Measurements from ENCODE around the gene C2orf69. TPM values are rescaled to one million over a fixed set of nuclear protein-coding genes. Genes with fewer than 3 reads are reported as not detected.
"Not testable (repeated sequence)": the region's sequence is repeated elsewhere in the genome, so short reads cannot be mapped to it uniquely, and the experiment has no call there.

C2orf69 gene
- total and polyA plus RNA-seq, 2 donors: 4.5 to 10.0 TPM

DNA sequence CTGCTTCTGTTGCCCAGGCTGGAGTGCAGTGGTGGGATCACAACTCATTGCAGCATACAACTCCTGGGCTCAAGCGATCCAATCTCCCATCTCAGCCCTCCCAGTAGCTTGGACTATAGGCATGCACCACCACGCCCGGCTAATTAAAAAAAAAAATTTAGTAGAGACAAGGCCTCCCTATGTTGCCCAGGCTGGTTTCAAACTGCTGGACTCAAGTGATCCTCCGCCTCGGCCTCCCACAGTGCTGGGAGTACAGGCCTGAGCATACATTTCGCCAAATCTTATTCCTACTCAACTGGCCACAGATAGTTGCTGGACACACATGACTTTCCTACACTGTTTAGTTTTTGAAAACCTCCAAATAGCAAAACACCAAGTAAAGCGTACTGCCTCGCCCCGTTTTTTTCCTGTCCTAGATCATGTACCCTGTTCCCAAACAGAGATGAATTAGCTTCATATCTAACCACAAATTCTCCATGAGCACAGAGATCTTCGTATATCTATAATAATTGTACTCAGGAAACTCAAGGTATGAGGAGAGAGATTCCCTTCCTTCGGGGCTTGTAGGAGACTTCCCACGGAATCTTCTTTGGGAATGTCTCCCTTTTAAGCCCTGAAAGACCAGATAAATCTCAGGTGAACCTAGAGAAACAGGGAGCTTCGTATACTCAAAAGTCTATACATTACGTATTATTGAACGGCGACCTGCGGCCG lies 598 bp upstream of the C2orf69 start:
- Histone ChIP-seq H3K4me1 (ENCODE audit: control insufficient read depth in 2 of 2, insufficient read depth in 2 of 2, low read length in 2 of 2) (peaks cover 6 to 15% of the 10 kb centered on the region in 2 donors), H3K4me3 (ENCODE audit: low read length in 2 of 2) (peak overlapping the region; percentile 92 to 93), H3K27me3 (ENCODE audit: control insufficient read depth in 2 of 2, insufficient read depth in 1 of 2, low read length in 1 of 2) (no peaks in the 10 kb centered on the region), H3K36me3 (ENCODE audit: control insufficient read depth in 2 of 2, insufficient read depth in 2 of 2, low read length in 1 of 2) (peaks cover 0 to 5% of the 10 kb centered on the region in 2 donors), H3K9me3 (ENCODE audit: control insufficient read depth in 2 of 2, insufficient read depth in 1 of 2, low read length in 1 of 2) (peaks cover 0 to 3% of the 10 kb centered on the region in 2 donors), H3K27ac (ENCODE audit: low read depth in 1 of 2, low read length in 1 of 2) (peak overlapping the region in 1 of 2 donors; percentile 27)
- DNase-seq (ENCODE audit: low read depth in 6 of 9, low spot score in 9 of 9): peak in 2 of 9 donors; percentile 13
- WGBS: 41% methylated on average over 18 of the region's 18 CpGs

DNA sequence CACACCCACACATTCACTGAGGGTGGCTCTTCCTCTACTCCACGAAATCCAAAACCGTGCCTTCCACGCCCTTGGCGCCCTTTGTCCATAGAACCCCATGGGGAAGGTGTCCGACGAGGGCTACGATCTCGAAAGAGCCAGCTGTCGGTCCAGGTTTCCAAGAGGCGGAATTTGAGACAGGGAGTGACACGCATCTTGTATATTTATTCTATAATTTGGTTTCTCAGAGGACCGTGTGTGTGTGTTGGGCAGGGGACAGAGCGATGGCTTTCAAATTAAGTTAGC lies 726 bp downstream of the C2orf69 start:
- H3K27ac ChIP-seq (ENCODE audit: low read depth in 1 of 2, low read length in 1 of 2): peak overlapping the region; percentile 93 to 95
- peaks cover 5 to 8% of the 10 kb centered on the region in 2 donors for H3K9me3 ChIP-seq (ENCODE audit: control insufficient read depth in 2 of 2, insufficient read depth in 1 of 2, low read length in 1 of 2)
- DNase-seq (ENCODE audit: low read depth in 6 of 9, low spot score in 9 of 9): peak in 4 of 9 donors; percentile 11 to 42 (median 26)
- H3K4me3 ChIP-seq (ENCODE audit: low read length in 2 of 2): peak overlapping the region; percentile 92 to 93
- no peaks in the 10 kb centered on the region for H3K27me3 ChIP-seq (ENCODE audit: control insufficient read depth in 2 of 2, insufficient read depth in 1 of 2, low read length in 1 of 2)
- under 1% methylated on average over 13 of the region's 13 CpGs for WGBS
- H3K36me3 ChIP-seq (ENCODE audit: control insufficient read depth in 2 of 2, insufficient read depth in 2 of 2, low read length in 1 of 2): peaks cover 9 to 16% of the 10 kb centered on the region in 2 donors
- peaks cover 6 to 15% of the 10 kb centered on the region in 2 donors for H3K4me1 ChIP-seq (ENCODE audit: control insufficient read depth in 2 of 2, insufficient read depth in 2 of 2, low read length in 2 of 2)

DNA sequence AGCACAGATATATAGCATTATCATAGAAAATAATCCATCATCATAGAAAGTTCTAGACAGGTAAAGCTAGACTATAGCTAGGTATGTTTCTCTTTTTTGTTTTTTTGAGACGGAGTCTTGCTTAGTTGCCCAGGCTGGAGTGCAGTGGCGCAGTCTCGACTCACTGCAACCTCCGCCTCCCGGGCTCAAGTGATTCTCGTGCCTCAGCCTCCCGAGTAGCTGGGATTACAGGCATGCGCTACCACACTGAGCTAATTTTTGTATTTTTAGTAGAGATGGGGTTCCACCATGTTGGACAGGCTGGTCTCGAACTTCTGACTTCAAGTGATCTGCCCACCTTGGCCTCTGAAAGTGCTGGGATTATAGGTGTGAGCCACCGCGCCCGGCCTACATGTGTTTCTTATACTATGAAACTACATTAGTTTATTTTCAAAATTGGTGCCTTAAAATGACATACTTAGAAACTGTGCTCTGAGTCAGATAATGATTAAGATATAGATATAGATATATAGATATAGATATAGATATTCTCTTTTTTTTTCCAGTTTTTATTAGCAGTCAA lies 1.5 kb downstream of the C2orf69 start:
- not testable (repeated sequence) for H3K27me3 ChIP-seq (ENCODE audit: control insufficient read depth in 2 of 2, insufficient read depth in 1 of 2, low read length in 1 of 2)

DNA sequence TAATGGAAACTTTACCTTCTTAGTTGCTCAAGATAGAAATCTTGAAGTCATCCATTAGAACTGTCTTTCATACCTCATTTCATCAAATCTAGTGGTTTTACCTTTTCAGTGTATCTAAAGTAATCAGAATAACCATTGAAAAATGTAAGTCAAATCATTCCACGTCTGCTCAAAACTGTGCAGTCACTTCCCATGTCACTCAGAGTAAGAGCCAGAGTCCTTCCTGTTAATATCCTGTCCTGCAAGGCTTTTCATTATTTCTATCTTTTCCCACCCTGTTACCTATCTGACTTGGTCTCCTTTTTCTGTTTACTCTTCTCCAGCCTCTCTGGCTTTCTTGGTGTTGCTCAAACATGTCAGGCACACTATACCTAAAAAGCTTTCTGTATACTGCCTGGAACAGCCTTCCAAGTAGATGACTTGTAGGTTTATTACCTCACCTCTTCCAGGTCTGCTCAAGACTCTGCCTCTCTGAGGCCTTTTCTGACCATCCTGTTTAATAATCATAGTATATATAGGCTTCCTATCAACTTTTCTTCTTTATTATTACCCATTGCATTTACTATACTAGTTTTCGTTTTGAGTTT lies 3.4 kb downstream of the C2orf69 start:
- Histone ChIP-seq H3K9me3 (ENCODE audit: control insufficient read depth in 2 of 2, insufficient read depth in 1 of 2, low read length in 1 of 2) (peaks cover 7 to 17% of the 10 kb centered on the region in 2 donors), H3K36me3 (ENCODE audit: control insufficient read depth in 2 of 2, insufficient read depth in 2 of 2, low read length in 1 of 2) (peaks cover 22 to 30% of the 10 kb centered on the region in 2 donors), H3K4me1 (ENCODE audit: control insufficient read depth in 2 of 2, insufficient read depth in 2 of 2, low read length in 2 of 2) (peaks cover 6 to 15% of the 10 kb centered on the region in 2 donors), H3K27ac (ENCODE audit: low read depth in 1 of 2, low read length in 1 of 2) (no peak overlapping the region), H3K4me3 (ENCODE audit: low read length in 2 of 2) (no peak overlapping the region), H3K27me3 (ENCODE audit: control insufficient read depth in 2 of 2, insufficient read depth in 1 of 2, low read length in 1 of 2) (no peaks in the 10 kb centered on the region)
- WGBS: 76% methylated on average over 2 of the region's 2 CpGs
- DNase-seq (ENCODE audit: low read depth in 6 of 9, low spot score in 9 of 9): no peak

More for the DNA sequence above, 1.5 kb downstream of the C2orf69 start:
- DNase-seq (ENCODE audit: low read depth in 6 of 9, low spot score in 9 of 9); H3K27ac ChIP-seq (ENCODE audit: low read depth in 1 of 2, low read length in 1 of 2): not testable (repeated sequence)
- 95% methylated on average over 12 of the region's 12 CpGs for WGBS
- H3K4me1 ChIP-seq (ENCODE audit: control insufficient read depth in 2 of 2, insufficient read depth in 2 of 2, low read length in 2 of 2): peaks cover 6 to 15% of the 10 kb centered on the region in 2 donors
- peaks cover 15 to 20% of the 10 kb centered on the region in 2 donors for H3K36me3 ChIP-seq (ENCODE audit: control insufficient read depth in 2 of 2, insufficient read depth in 2 of 2, low read length in 1 of 2)
- peaks cover 7 to 16% of the 10 kb centered on the region in 2 donors for H3K9me3 ChIP-seq (ENCODE audit: control insufficient read depth in 2 of 2, insufficient read depth in 1 of 2, low read length in 1 of 2)
- peak overlapping the region; percentile 92 to 93 for H3K4me3 ChIP-seq (ENCODE audit: low read length in 2 of 2)

DNA sequence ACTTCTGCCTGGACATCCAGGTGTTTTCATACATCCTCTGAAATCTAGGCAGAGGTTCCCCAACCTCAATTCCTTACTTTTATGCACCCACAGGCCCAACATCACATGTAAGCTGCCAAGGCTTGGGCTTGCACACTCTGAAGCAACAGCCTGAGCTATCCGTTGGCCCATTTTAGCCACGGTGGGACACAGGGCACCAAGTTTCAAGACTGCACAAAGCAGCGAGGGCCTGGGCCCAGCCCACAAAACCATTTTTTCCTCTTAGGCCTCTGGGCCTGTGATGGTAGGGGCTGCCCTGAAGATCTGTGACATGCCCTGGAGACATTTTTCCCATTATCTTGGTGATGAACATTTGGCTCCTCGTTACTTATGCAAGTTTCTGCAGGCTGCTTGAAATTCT lies 5.9 kb downstream of the C2orf69 start:
- no peak overlapping the region for H3K4me3 ChIP-seq (ENCODE audit: low read length in 2 of 2)
- peaks cover 0 to 6% of the 10 kb centered on the region in 2 donors for H3K4me1 ChIP-seq (ENCODE audit: control insufficient read depth in 2 of 2, insufficient read depth in 2 of 2, low read length in 2 of 2)
- DNase-seq (ENCODE audit: low read depth in 6 of 9, low spot score in 9 of 9): no peak
- no peaks in the 10 kb centered on the region for H3K27me3 ChIP-seq (ENCODE audit: control insufficient read depth in 2 of 2, insufficient read depth in 1 of 2, low read length in 1 of 2)
- 87% methylated on average over 4 of the region's 4 CpGs for WGBS
- H3K9me3 ChIP-seq (ENCODE audit: control insufficient read depth in 2 of 2, insufficient read depth in 1 of 2, low read length in 1 of 2): peaks cover 7 to 14% of the 10 kb centered on the region in 2 donors
- no peak overlapping the region for H3K27ac ChIP-seq (ENCODE audit: low read depth in 1 of 2, low read length in 1 of 2)
- peaks cover 24 to 34% of the 10 kb centered on the region in 2 donors for H3K36me3 ChIP-seq (ENCODE audit: control insufficient read depth in 2 of 2, insufficient read depth in 2 of 2, low read length in 1 of 2)

DNA sequence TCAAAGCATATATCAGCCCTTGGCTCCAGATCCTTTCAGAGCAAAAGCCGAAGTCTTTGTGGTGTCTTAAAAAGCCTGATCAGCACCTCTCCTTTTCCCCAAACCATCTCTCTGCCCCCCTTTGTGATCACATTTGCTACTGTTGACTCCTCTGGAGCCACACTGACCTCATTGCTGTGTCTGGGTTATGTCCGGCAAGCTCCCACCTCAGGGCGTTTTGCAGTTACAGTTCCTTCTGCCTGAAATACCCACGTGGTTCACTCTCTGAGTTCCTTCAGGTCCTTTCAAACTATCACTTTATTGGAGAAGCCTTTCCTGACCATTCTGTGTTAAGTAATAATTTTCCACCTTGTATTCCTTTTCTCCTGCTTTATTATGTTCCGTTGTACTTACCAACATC lies 11.8 kb downstream of the C2orf69 start:
- no peak for DNase-seq (ENCODE audit: low read depth in 6 of 9, low spot score in 9 of 9)
- no peak overlapping the region for H3K4me3 ChIP-seq (ENCODE audit: low read length in 2 of 2)
- peaks cover 9 to 24% of the 10 kb centered on the region in 2 donors for H3K36me3 ChIP-seq (ENCODE audit: control insufficient read depth in 2 of 2, insufficient read depth in 2 of 2, low read length in 1 of 2)
- no peaks in the 10 kb centered on the region for H3K4me1 ChIP-seq (ENCODE audit: control insufficient read depth in 2 of 2, insufficient read depth in 2 of 2, low read length in 2 of 2)
- H3K9me3 ChIP-seq (ENCODE audit: control insufficient read depth in 2 of 2, insufficient read depth in 1 of 2, low read length in 1 of 2): no peaks in the 10 kb centered on the region
- H3K27ac ChIP-seq (ENCODE audit: low read depth in 1 of 2, low read length in 1 of 2): no peak overlapping the region
- 87% methylated on average over 5 of the region's 5 CpGs for WGBS
- H3K27me3 ChIP-seq (ENCODE audit: control insufficient read depth in 2 of 2, insufficient read depth in 1 of 2, low read length in 1 of 2): no peaks in the 10 kb centered on the region

DNA sequence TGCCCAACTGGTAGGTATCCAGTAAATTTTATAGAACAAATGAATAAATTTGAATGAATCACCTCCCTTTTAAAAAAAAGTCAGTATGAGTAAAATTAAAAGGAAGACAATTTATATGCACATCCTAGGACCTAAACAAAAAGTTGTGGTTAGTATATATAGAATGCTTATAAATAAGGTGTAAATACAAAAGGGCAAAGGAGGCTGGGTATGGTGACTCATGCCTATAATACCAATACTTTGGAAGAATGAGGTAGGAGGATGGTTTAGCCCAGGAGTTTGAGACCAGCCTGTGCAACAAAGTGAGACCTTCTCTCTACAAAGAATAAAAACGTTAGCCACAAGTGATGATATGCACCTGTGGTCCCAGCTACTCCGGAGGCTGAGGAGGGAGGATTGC lies 12.8 kb downstream of the C2orf69 start:
- no peak for DNase-seq (ENCODE audit: low read depth in 6 of 9, low spot score in 9 of 9)
- no peak overlapping the region for H3K4me3 ChIP-seq (ENCODE audit: low read length in 2 of 2)
- WGBS: 95% methylated on average over 2 of the region's 2 CpGs

DNA sequence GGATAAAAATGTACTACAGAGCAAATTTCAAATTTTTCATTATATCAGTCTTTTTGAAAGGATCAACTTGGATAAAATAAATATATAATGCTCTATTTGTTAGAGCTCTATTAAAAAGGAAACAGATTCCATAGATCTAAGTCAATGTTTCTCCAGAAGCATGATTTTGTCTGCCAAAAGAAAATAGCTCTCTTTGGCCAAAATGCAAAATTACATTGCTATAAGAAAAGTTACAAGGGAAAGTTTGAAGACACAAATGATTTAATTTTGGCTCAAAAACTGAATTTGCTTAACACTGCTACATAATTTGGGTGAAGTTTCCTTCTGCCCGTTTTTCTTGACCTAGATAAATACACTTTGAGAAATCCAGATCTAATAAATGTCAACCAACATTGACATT lies 15.7 kb downstream of the C2orf69 start:
- Histone ChIP-seq H3K9me3 (ENCODE audit: control insufficient read depth in 2 of 2, insufficient read depth in 1 of 2, low read length in 1 of 2) (no peaks in the 10 kb centered on the region), H3K36me3 (ENCODE audit: control insufficient read depth in 2 of 2, insufficient read depth in 2 of 2, low read length in 1 of 2) (peaks cover 6 to 24% of the 10 kb centered on the region in 2 donors), H3K4me1 (ENCODE audit: control insufficient read depth in 2 of 2, insufficient read depth in 2 of 2, low read length in 2 of 2) (no peaks in the 10 kb centered on the region), H3K27me3 (ENCODE audit: control insufficient read depth in 2 of 2, insufficient read depth in 1 of 2, low read length in 1 of 2) (no peaks in the 10 kb centered on the region), H3K27ac (ENCODE audit: low read depth in 1 of 2, low read length in 1 of 2) (no peak overlapping the region), H3K4me3 (ENCODE audit: low read length in 2 of 2) (no peak overlapping the region)
- WGBS: 98% methylated on average over 1 of the region's 1 CpG
- no peak for DNase-seq (ENCODE audit: low read depth in 6 of 9, low spot score in 9 of 9)

More for the DNA sequence above, 12.8 kb downstream of the C2orf69 start:
- H3K27ac ChIP-seq (ENCODE audit: low read depth in 1 of 2, low read length in 1 of 2): no peak overlapping the region
- H3K4me1 ChIP-seq (ENCODE audit: control insufficient read depth in 2 of 2, insufficient read depth in 2 of 2, low read length in 2 of 2): no peaks in the 10 kb centered on the region
- no peaks in the 10 kb centered on the region for H3K27me3 ChIP-seq (ENCODE audit: control insufficient read depth in 2 of 2, insufficient read depth in 1 of 2, low read length in 1 of 2)
- peaks cover 7 to 23% of the 10 kb centered on the region in 2 donors for H3K36me3 ChIP-seq (ENCODE audit: control insufficient read depth in 2 of 2, insufficient read depth in 2 of 2, low read length in 1 of 2)
- H3K9me3 ChIP-seq (ENCODE audit: control insufficient read depth in 2 of 2, insufficient read depth in 1 of 2, low read length in 1 of 2): no peaks in the 10 kb centered on the region

DNA sequence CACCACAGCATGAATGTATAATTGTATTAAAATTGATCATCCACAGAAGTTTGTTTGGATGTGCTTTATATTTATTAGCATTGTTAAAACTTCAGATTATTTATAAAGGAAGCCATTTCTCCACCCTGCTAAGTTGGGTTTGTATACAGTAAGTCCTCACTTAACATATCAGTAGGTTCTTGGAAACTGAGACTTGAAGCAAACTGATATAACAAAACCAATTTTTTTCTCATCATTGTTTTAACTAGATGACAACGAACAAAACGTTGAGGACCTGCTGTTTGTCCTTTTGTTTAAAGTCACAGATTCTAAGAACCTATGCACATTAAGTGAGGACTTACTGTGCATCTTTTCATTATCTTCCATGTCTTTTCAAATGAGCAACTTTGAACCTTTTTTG lies 17.1 kb downstream of the C2orf69 start:
- no peak for DNase-seq (ENCODE audit: low read depth in 6 of 9, low spot score in 9 of 9)
- Histone ChIP-seq H3K9me3 (ENCODE audit: control insufficient read depth in 2 of 2, insufficient read depth in 1 of 2, low read length in 1 of 2) (no peaks in the 10 kb centered on the region), H3K4me1 (ENCODE audit: control insufficient read depth in 2 of 2, insufficient read depth in 2 of 2, low read length in 2 of 2) (no peaks in the 10 kb centered on the region), H3K27ac (ENCODE audit: low read depth in 1 of 2, low read length in 1 of 2) (no peak overlapping the region), H3K27me3 (ENCODE audit: control insufficient read depth in 2 of 2, insufficient read depth in 1 of 2, low read length in 1 of 2) (no peaks in the 10 kb centered on the region), H3K4me3 (ENCODE audit: low read length in 2 of 2) (no peak overlapping the region), H3K36me3 (ENCODE audit: control insufficient read depth in 2 of 2, insufficient read depth in 2 of 2, low read length in 1 of 2) (peaks cover 9 to 35% of the 10 kb centered on the region in 2 donors)
- 95% methylated on average over 2 of the region's 2 CpGs for WGBS
